GM12891 (cell line): ENCODE results near the gene TGM2.

Experiments used
- PAX5 ChIP-seq: IDR thresholded peaks from 2 replicates; pipeline ENCODE4 v1.6.1; 2011; ENCODE audit warnings: low read length, moderate library complexity, mild to moderate bottlenecking; ENCODE audit not compliant: insufficient read depth, severe bottlenecking
- POLR2A ChIP-seq: IDR thresholded peaks from 2 replicates; pipeline ENCODE4 v1.6.1; 2011; ENCODE audit warnings: low read depth, low read length, control low read depth
- POLR2AphosphoS5 ChIP-seq: IDR thresholded peaks from 2 replicates; pipeline ENCODE4 v1.6.1; 2011; ENCODE audit warnings: low read depth, low read length, control low read depth
- TAF1 ChIP-seq: IDR thresholded peaks from 2 replicates; pipeline ENCODE4 v1.6.1; 2011; ENCODE audit warnings: low read depth, low read length, control low read depth

GRCh38 chr20:38150335-38151170 lies 14.5 kb downstream of the TGM2 start:
- TF ChIP-seq POLR2A, result no peak
- no peak for TF ChIP-seq TAF1
- TF ChIP-seq POLR2AphosphoS5, result no peak
- no peak for TF ChIP-seq PAX5
